ENCODE results near the gene CYFIP1. TPM values are rescaled to one million over a fixed set of nuclear protein-coding genes. Genes with fewer than 3 reads are reported as not detected.

The CYFIP1 gene
- total RNA-seq, 1 experiment from 2014 or later: 143 TPM

DNA sequence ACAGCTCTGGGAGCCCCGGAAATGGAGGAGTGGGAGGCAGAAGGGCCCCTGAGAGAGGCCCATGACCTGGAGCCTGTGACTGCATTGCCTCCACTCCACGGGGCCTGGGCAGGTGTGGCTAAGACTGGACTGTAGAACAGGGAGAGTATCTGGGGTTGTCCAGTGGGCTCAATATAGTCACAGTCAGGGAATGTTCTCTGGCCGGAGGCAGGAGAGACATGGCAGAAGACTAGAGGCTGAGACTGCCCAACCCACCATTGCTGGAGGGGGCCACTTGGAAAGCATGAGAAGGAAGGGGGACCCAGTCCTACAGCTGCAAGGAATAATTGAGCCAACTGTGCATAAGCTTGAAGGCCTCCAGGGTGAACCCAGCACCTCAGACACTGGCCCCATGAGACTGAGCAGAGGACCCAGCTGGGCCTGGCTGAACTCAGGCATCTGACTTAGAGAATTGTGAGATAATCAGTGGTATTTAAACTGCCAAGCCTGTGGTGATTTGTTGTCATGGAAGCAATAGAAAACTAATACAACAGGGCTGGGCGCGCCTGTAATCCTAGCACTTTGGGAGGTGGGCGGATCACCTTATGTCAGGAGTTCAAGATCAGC, 108.6 kb downstream of the CYFIP1 start:
- no peak for ATAC-seq

DNA sequence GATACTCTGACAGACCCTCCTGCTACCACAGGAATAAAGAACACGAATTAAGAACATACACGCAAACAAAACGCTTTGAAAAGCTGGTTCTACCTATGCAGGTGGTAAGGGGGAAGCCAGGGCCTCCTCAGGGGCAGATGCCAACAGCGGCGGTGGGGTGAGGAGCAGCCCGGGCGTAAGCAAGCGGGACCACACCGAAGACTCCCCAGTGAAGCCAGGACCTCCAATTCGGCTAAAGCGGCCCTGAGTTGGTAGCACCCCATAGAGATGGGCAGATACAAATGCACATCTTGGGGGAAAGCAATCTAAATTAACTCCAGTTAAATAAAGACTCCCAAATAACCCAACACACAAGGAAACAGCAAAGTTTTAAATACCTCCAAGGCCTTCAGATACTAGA, 109.3 kb downstream of the CYFIP1 start:
- intact Hi-C loops (cut with micrococcal nuclease): no loop called here
- RAD21 ChIA-PET (ENCODE audit: low non-redundant PET in 1 of 2, low total read pairs in 2 of 2, uncharacterized antibody in 2 of 2, unreplicated experiment in 2 of 2): no interaction called here

More for the DNA sequence above, 108.6 kb downstream of the CYFIP1 start:
- intact Hi-C loops (cut with micrococcal nuclease): no loop called here
- Histone ChIP-seq H3K36me3 (ENCODE audit: control insufficient read depth in 1 of 2, insufficient read depth in 2 of 2, low read length in 2 of 2) (peaks cover 37 to 40% of the 10 kb centered on the region in 2 experiments; a peak in 3 of 4 replicates), H3K4me2 (ENCODE audit: low read length) (no peak overlapping the region), H4K20me1 (ENCODE audit: insufficient read depth) (no peaks in the 10 kb centered on the region; the same call in 1 of the 2 replicates), H2AFZ (ENCODE audit: low read depth, low read length, poor library complexity, severe bottlenecking) (no peak overlapping the region), H3K27ac (ENCODE audit: low read depth, low read length) (no peak overlapping the region), H3K27me3 (ENCODE audit: insufficient read depth, low read length) (no peaks in the 10 kb centered on the region), H3K9me2 (ENCODE audit: insufficient read depth) (no peaks in the 10 kb centered on the region), H3K9me3 (ENCODE audit: control insufficient read depth in 1 of 2, insufficient read depth in 1 of 2, low read depth in 1 of 2, low read length in 2 of 2) (no peaks in the 10 kb centered on the region), H3K4me1 (ENCODE audit: control insufficient read depth in 1 of 2, insufficient read depth in 2 of 2, low read length in 2 of 2) (no peaks in the 10 kb centered on the region), H3K4me3 (replicated peaks in 1 of 2; ENCODE audit: low read depth in 1 of 2, low read length in 2 of 2) (no peak overlapping the region), H3K9ac (ENCODE audit: low read length) (no peak overlapping the region), H3K79me2 (ENCODE audit: insufficient read depth, low read length) (0 out of 2 replicates have a peak, but pooled peaks cover 4% of the 10 kb centered on the region)
- DNase-seq (ENCODE audit: low read depth, low spot score): no peak
- TF ChIP-seq CBX3 (IDR thresholded peaks at IDR 0.05; ENCODE audit: low read depth) (no peak), EZH2 (IDR thresholded peaks at IDR 0.05) (no peak), YY1 (IDR thresholded peaks at IDR 0.05; ENCODE audit: extremely low read depth, insufficient replicate concordance, low read depth, low read length) (no peak), ZNF274 (IDR thresholded peaks at IDR 0.05; ENCODE audit: low read depth, low read length) (no peak), TCF7L2 (IDR thresholded peaks at IDR 0.05; ENCODE audit: borderline replicate concordance, extremely low read depth, insufficient read depth, insufficient read length) (no peak), ELF1 (IDR thresholded peaks at IDR 0.05; ENCODE audit: borderline replicate concordance, low read depth) (no peak), POLR2A (IDR thresholded peaks at IDR 0.05; ENCODE audit: borderline replicate concordance, extremely low read depth, insufficient read depth, insufficient read length) (no peak), SIN3A (IDR thresholded peaks at IDR 0.05; ENCODE audit: low read depth) (no peak)
- TF ChIP-seq, protein P1, sequence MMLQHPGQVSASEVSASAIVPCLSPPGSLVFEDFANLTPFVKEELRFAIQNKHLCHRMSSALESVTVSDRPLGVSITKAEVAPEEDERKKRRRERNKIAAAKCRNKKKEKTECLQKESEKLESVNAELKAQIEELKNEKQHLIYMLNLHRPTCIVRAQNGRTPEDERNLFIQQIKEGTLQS (IDR thresholded peaks at IDR 0.05): no peak
- no TSS peak for BruUV-seq (replicated peaks)
- CTCF ChIA-PET: no interaction called here
- RAD21 ChIA-PET (ENCODE audit: low non-redundant PET in 1 of 2, low total read pairs in 2 of 2, uncharacterized antibody in 2 of 2, unreplicated experiment in 2 of 2): no interaction called here
- POLR2A ChIA-PET: interaction anchor here (0.7 kb wide), 1 partner anchor 21 kb away, joined by 3 read pairs; no protein-coding TSS in a partner anchor

More for the DNA sequence above, 109.3 kb downstream of the CYFIP1 start:
- ChIA-PET POLR2A (interaction anchor here (0.7 kb wide), 1 partner anchor 22 kb away, joined by 3 read pairs; no protein-coding TSS in a partner anchor), CTCF (no interaction called here)
- Histone ChIP-seq H3K4me3 (replicated peaks in 1 of 2; ENCODE audit: low read depth in 1 of 2, low read length in 2 of 2) (no peak overlapping the region), H3K9me3 (ENCODE audit: control insufficient read depth in 1 of 2, insufficient read depth in 1 of 2, low read depth in 1 of 2, low read length in 2 of 2) (no peaks in the 10 kb centered on the region), H2AFZ (ENCODE audit: low read depth, low read length, poor library complexity, severe bottlenecking) (no peak overlapping the region), H3K27me3 (ENCODE audit: insufficient read depth, low read length) (no peaks in the 10 kb centered on the region), H3K36me3 (ENCODE audit: control insufficient read depth in 1 of 2, insufficient read depth in 2 of 2, low read length in 2 of 2) (peaks cover 35 to 46% of the 10 kb centered on the region in 2 experiments), H3K27ac (ENCODE audit: low read depth, low read length) (no peak overlapping the region), H3K9ac (ENCODE audit: low read length) (no peak overlapping the region), H4K20me1 (ENCODE audit: insufficient read depth) (no peaks in the 10 kb centered on the region; the same call in 1 of the 2 replicates), H3K79me2 (ENCODE audit: insufficient read depth, low read length) (0 out of 2 replicates have a peak, but pooled peaks cover 4% of the 10 kb centered on the region), H3K4me2 (ENCODE audit: low read length) (no peak overlapping the region), H3K4me1 (ENCODE audit: control insufficient read depth in 1 of 2, insufficient read depth in 2 of 2, low read length in 2 of 2) (no peaks in the 10 kb centered on the region), H3K9me2 (ENCODE audit: insufficient read depth) (no peaks in the 10 kb centered on the region)
- no peak; the same call in 1 of the 2 replicates for ATAC-seq
- TF ChIP-seq JUND (IDR thresholded peaks at IDR 0.05): no peak
- TF ChIP-seq TCF7L2 (IDR thresholded peaks at IDR 0.05; ENCODE audit: borderline replicate concordance, extremely low read depth, insufficient read depth, insufficient read length): no peak
- TF ChIP-seq, protein P2, sequence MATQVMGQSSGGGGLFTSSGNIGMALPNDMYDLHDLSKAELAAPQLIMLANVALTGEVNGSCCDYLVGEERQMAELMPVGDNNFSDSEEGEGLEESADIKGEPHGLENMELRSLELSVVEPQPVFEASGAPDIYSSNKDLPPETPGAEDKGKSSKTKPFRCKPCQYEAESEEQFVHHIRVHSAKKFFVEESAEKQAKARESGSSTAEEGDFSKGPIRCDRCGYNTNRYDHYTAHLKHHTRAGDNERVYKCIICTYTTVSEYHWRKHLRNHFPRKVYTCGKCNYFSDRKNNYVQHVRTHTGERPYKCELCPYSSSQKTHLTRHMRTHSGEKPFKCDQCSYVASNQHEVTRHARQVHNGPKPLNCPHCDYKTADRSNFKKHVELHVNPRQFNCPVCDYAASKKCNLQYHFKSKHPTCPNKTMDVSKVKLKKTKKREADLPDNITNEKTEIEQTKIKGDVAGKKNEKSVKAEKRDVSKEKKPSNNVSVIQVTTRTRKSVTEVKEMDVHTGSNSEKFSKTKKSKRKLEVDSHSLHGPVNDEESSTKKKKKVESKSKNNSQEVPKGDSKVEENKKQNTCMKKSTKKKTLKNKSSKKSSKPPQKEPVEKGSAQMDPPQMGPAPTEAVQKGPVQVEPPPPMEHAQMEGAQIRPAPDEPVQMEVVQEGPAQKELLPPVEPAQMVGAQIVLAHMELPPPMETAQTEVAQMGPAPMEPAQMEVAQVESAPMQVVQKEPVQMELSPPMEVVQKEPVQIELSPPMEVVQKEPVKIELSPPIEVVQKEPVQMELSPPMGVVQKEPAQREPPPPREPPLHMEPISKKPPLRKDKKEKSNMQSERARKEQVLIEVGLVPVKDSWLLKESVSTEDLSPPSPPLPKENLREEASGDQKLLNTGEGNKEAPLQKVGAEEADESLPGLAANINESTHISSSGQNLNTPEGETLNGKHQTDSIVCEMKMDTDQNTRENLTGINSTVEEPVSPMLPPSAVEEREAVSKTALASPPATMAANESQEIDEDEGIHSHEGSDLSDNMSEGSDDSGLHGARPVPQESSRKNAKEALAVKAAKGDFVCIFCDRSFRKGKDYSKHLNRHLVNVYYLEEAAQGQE (IDR thresholded peaks at IDR 0.05; ENCODE audit: low read depth): no peak
- TF ChIP-seq SRF (IDR thresholded peaks at IDR 0.05; ENCODE audit: low read depth): no peak
- no peak for TF ChIP-seq CBX3 (IDR thresholded peaks at IDR 0.05; ENCODE audit: low read depth)
- no peak for TF ChIP-seq EZH2 (IDR thresholded peaks at IDR 0.05)
- TF ChIP-seq, protein P3, sequence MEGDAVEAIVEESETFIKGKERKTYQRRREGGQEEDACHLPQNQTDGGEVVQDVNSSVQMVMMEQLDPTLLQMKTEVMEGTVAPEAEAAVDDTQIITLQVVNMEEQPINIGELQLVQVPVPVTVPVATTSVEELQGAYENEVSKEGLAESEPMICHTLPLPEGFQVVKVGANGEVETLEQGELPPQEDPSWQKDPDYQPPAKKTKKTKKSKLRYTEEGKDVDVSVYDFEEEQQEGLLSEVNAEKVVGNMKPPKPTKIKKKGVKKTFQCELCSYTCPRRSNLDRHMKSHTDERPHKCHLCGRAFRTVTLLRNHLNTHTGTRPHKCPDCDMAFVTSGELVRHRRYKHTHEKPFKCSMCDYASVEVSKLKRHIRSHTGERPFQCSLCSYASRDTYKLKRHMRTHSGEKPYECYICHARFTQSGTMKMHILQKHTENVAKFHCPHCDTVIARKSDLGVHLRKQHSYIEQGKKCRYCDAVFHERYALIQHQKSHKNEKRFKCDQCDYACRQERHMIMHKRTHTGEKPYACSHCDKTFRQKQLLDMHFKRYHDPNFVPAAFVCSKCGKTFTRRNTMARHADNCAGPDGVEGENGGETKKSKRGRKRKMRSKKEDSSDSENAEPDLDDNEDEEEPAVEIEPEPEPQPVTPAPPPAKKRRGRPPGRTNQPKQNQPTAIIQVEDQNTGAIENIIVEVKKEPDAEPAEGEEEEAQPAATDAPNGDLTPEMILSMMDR (IDR thresholded peaks at IDR 0.05 in 2 of 3, conservative IDR thresholded peaks at IDR 0.05 in 1 of 3; ENCODE audit: borderline replicate concordance in 1 of 3, insufficient read depth in 1 of 3, low read depth in 2 of 3, low read length in 2 of 3): no peak
- no TSS peak for BruUV-seq (replicated peaks)
- DNase-seq (ENCODE audit: low read depth, low spot score): no peak

Measured in HCT116 (cell line).